Retinal pigment epithelial cell (primary cell): ENCODE data around the gene AXL.
"Not testable (repeated sequence)": the region's sequence is repeated elsewhere in the genome, so short reads cannot be mapped to it uniquely, and the experiment has no call there.

ENCODE experiments used
- DNase-seq: peaks from one replicate; pipeline ENCODE4 v3.0.0-alpha.2; 2010; ENCODE audit warnings: low read depth
- H3K4me3 ChIP-seq: 2 replicates; pipeline ENCODE4 v1.5.1; 2011; ENCODE audit warnings: mild to moderate bottlenecking, low read length, control low read depth, moderate library complexity
- TF ChIP-seq, protein P1 (sequence below): conservative IDR thresholded peaks from 2 replicates; pipeline ENCODE4 v1.5.1; 2011; ENCODE audit warnings: low read depth, low read length, control low read depth, inconsistent platforms

The AXL gene

GRCh38 chr19:41198559-41198958 is 20.5 kb upstream of the AXL start:
- TF ChIP-seq, protein P1, sequence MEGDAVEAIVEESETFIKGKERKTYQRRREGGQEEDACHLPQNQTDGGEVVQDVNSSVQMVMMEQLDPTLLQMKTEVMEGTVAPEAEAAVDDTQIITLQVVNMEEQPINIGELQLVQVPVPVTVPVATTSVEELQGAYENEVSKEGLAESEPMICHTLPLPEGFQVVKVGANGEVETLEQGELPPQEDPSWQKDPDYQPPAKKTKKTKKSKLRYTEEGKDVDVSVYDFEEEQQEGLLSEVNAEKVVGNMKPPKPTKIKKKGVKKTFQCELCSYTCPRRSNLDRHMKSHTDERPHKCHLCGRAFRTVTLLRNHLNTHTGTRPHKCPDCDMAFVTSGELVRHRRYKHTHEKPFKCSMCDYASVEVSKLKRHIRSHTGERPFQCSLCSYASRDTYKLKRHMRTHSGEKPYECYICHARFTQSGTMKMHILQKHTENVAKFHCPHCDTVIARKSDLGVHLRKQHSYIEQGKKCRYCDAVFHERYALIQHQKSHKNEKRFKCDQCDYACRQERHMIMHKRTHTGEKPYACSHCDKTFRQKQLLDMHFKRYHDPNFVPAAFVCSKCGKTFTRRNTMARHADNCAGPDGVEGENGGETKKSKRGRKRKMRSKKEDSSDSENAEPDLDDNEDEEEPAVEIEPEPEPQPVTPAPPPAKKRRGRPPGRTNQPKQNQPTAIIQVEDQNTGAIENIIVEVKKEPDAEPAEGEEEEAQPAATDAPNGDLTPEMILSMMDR: no peak
- no peak overlapping the region for H3K4me3 ChIP-seq
- DNase-seq: no peak

- no peak for DNase-seq
- no peak overlapping the region for H3K4me3 ChIP-seq
- TF ChIP-seq, protein P1: no peak
These were observed 15.7 kb upstream of the AXL start for GRCh38 chr19:41203371-41203770.

DNA sequence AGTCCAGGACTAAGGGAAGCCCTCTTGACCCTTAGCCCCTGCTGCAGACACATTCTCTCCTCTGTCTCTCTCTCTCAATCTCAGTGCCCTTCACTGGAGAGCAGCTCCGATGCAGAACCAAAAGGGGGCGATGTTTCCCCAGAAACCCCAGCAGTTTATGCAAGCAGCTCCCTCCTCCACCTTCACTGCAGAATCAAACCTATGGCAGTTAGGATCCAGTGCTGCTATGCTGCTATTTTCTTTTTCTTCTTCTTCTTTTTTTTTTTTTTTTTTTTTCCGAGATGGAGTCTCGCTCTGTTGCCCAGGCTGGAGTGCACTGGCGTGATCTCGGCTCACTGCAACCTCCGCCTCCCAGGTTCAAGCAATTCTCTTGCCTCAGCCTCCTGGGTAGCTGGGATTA is 14.7 kb upstream of the AXL start:
- not testable (repeated sequence) for H3K4me3 ChIP-seq
- DNase-seq: peak; percentile 45
- TF ChIP-seq, protein P1: peak; percentile 97

DNA sequence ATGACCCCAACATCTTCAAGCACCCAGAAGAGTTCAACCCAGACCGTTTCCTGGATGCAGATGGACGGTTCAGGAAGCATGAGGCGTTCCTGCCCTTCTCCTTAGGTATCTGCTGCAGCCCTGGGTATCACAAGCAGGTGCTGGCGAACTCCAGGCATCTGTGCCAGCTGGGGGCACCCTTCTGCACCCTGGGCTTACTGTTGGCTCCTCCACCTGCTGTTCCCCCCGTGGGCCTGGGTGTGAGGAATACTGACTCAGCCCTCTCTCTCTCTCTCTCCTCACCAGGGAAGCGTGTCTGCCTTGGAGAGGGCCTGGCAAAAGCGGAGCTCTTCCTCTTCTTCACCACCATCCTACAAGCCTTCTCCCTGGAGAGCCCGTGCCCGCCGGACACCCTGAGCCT is 13.0 kb upstream of the AXL start:
- TF ChIP-seq, protein P1: no peak
- DNase-seq: no peak
- no peak overlapping the region for H3K4me3 ChIP-seq

DNA sequence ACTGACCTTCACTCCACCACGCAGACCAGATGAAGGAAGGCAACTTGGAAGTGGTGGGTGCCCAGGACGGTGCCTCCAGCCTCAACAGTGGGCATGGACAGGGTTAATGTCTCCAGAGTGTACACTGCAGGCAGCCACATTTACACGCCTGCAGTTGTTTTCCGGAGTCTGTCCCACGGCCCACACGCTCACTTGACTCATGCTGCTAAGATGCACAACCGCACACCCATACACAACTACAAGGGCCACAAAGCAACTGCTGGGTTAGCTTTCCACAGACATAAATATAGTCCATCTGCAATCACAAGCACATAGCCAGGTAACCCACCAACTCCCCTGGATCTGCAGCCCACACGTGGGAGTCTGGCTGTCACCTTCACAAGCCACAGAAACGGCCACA is 12.6 kb upstream of the AXL start:
- TF ChIP-seq, protein P1: no peak
- DNase-seq: no peak
- no peak overlapping the region for H3K4me3 ChIP-seq

- DNase-seq: no peak
- TF ChIP-seq, protein P1: no peak
- no peak overlapping the region for H3K4me3 ChIP-seq
These were observed 11.9 kb upstream of the AXL start for GRCh38 chr19:41206926-41207750.

DNA sequence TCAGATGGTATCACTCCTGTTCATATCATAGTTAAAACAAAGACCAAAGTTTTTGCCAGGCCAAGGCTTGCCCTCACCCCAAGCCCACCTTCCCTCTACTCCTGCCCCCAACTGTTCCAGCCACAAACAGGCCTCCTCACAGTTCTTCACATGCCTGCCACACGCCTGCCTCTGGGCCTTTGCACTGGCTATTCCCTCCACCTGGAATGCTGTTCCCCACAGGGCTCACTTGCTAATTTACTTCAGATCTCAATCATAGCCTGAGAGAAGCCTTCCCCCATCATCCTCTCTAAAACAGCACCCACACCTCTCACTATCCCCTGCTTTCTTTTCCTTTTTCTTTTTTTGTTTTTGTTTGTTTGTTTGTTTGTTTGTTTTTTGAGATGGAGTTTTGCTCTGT is 4.9 kb upstream of the AXL start:
- TF ChIP-seq, protein P1: no peak
- H3K4me3 ChIP-seq: no peak overlapping the region
- DNase-seq: no peak
